Duodenal mucosa (tissue), 2 donors: ENCODE data around the gene DVL1.

Experiments
- H3K27ac ChIP-seq: one replicate; pipeline ENCODE4 v1.7.0; 2013; ENCODE audit warnings: low read depth, low read length
- H3K27me3 ChIP-seq, 2 donors: one replicate each; pipeline ENCODE4 v1.7.0; 2013; ENCODE audit warnings: low read length in 2 of 2, control low read depth in 1 of 2; ENCODE audit not compliant: insufficient read depth in 2 of 2, control insufficient read depth in 1 of 2
- H3K36me3 ChIP-seq, 2 donors: one replicate each; pipeline ENCODE4 v1.7.0; 2013; ENCODE audit warnings: low read length in 2 of 2, control low read depth in 1 of 2; ENCODE audit not compliant: insufficient read depth in 2 of 2, control insufficient read depth in 1 of 2
- H3K4me1 ChIP-seq, 2 donors: one replicate each; pipeline ENCODE4 v1.7.0; 2013; ENCODE audit warnings: low read length in 2 of 2, control low read depth in 1 of 2; ENCODE audit not compliant: insufficient read depth in 2 of 2, control insufficient read depth in 1 of 2
- H3K4me3 ChIP-seq, 2 donors: one replicate each; pipeline ENCODE4 v1.7.0; 2013; ENCODE audit warnings: low read length in 2 of 2, low read depth in 1 of 2
- H3K9ac ChIP-seq, 2 donors: one replicate each; pipeline ENCODE4 v1.7.0; 2013; ENCODE audit warnings: low read length in 2 of 2, low read depth in 1 of 2
- H3K9me3 ChIP-seq, 2 donors: one replicate each; pipeline ENCODE4 v1.7.0; 2013; ENCODE audit warnings: low read length in 2 of 2, control low read depth in 1 of 2; ENCODE audit not compliant: control insufficient read depth in 1 of 2

The DVL1 gene

DNA sequence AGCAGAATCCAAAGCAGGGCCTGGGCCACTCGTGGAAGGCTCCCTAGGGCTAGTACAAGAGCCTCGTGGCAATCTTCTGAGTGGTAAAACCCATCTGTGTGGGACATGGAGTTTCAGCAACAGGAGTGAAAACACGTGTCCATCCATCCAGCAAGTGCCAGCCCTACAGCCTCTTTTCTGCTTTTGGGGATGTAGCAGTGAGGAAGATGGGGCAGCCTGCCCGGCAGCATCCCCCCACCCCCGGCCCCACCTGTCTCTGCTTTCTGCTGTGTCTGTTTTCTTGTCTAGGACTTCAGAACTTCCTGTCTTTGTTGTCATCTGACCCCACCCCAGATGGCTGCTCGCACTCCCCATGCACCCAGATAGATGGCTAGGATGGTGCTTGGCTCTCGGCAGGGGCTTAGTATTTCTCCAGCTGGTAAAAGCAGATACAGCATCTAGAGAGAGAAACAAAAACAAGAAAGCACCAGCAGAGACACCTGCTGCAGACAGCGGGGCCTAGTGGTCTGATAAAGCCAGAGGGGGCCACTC is 23.1 kb downstream of the DVL1 start:
- Histone ChIP-seq H3K4me1 (peaks cover 18 to 37% of the 10 kb centered on the region in 2 donors), H3K27me3 (peaks cover 0 to 8% of the 10 kb centered on the region in 2 donors), H3K9ac (peak overlapping the region; percentile 80 to 95), H3K4me3 (peak overlapping the region; percentile 79 to 87), H3K36me3 (peaks cover 4 to 38% of the 10 kb centered on the region in 2 donors), H3K27ac (no peak overlapping the region), H3K9me3 (no peaks in the 10 kb centered on the region)

DNA sequence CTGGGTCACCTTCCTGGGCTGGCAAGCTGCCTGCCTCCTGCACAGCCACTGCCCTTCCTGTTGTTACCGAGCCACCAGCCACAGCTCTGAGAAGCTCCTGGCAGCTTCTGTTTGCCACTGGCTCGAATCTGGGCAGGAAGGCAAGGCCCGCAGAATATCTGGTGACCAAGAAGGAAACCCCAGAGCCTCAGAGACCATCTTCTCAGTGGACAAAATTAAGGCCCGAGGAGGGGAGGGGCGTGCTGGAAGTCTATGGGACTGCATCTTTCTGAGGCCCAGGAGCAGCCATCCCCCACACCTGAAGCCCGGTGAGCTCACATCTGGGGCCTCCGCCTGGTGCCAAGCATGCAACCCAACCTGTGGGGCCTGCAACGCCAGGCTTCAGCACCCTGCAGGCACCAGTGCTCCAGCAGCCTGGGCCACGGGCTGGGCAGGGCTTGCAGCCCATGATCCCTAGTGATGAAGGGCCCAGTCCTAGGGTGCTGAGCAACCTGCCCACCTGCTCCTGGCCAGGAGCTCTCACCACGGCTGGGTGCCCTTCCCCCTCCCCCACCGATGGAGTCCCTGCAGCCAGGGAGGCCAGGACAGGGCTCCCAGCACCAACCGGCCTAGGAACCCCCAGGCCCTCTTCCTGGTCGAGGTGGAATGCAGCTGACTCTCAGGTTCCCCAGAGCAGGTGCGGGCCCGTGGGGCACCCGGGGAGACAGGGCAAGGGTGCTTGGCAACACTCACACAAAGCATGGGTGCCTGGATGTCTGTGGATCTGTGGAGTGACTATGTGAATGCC is 23.7 kb downstream of the DVL1 start:
- Histone ChIP-seq H3K27me3 (peaks cover 0 to 1% of the 10 kb centered on the region in 2 donors), H3K27ac (peak overlapping the region; percentile 81), H3K4me3 (peak overlapping the region; percentile 79 to 87), H3K4me1 (peaks cover 18 to 36% of the 10 kb centered on the region in 2 donors), H3K36me3 (peaks cover 4 to 38% of the 10 kb centered on the region in 2 donors), H3K9ac (peak overlapping the region; percentile 80 to 95), H3K9me3 (no peaks in the 10 kb centered on the region)

DNA sequence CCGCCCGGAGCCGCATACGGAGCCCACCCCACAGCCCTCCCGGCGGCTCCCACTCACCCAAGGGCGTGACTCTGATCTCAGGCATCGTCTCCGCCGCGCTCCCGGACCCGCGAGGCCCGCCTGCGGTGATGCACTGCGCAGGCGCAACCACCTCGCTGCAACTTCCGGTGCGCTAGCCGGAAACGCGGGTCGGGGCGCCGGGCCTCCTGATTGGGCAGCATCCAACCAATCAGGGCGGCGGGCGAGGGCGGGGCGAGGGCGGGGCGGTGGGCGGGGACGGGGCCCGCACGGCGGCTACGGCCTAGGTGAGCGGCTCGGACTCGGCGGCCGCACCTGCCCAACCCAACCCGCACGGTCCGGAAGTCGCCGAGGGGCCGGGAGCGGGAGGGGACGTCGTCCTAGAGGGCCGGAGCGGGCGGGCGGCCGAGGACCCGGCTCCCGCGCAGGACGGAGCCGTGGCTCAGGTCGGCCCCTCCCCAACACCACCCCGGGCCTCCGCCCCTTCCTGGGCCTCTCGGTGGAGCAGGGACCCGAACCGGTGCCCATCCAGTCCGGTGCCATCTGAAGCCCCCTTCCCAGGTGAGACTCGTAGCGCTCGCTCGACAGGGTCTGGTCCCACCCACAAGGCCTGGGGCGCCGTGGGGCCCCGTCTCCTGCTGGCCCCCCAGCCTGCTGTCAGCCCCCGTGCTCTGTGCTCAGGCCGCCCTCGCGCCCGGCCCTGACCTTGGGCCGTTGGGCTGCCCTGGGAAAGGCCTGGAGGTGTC is 24.5 kb downstream of the DVL1 start, which contains the start of the genes CPTP and INTS11:
TSS of gene CPTP (plus strand) at position 279 of the 764 bp plus-strand sequence. CDS start 2,109 bp downstream, outside the sequence.
TSS of gene INTS11 (minus strand) at position 137 of the 764 bp plus-strand sequence. CDS start at position 85, 52 bp downstream.
- Histone ChIP-seq H3K9ac (peak within 1 kb of the TSS; percentile 80 to 95), H3K36me3 (peaks cover 8 to 40% of the 10 kb centered on the region in 2 donors), H3K27ac (peak within 1 kb of the TSS; percentile 81), H3K4me3 (peak within 1 kb of the TSS; percentile 79 to 87), H3K4me1 (peaks cover 18 to 31% of the 10 kb centered on the region in 2 donors), H3K27me3 (no peaks in the 10 kb centered on the region), H3K9me3 (no peaks in the 10 kb centered on the region)

DNA sequence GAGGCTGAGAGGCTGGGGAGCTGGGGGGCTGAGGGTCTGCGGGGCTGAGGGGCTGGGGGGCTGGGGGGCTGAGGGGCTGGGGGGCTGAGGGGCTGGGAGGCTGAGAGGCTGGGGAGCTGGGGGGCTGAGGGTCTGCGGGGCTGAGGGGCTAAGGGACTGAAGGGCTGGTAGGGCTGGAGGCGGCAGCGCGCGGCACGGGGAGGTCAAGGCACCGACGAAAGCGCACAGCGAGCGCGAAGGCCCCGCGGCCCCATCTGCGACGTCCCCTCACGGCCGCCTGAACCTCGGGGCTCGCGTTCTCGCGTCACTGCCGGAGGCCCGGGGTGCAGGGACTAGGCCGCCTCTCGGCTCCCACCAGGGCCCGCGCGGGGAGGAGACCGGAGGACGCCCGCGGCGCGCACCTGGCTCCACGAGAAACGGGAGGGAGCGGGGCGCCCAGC is 25.1 kb downstream of the DVL1 start:
- H3K9ac ChIP-seq = peak overlapping the region; percentile 54 to 74
- no peaks in the 10 kb centered on the region for H3K9me3 ChIP-seq

DNA sequence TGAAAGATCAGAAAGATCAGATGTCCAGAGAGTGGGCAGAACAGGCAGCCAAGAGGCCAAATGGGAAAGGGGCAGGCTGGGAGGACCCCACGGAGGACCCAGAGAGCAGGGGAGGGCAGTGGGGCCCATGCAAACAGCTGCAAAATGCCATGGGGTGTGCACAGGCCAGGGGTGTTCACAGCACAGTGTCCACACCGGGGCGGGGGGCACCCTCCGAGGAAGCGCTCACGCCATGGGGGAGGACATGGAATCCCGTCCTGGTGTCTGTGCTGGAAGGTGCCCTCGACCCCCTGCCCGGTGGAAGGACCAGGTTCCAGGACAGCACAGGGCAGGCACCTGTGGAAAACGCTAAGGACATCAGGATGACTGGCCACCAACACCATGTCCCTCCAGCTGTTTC is 26.3 kb downstream of the DVL1 start:
- Histone ChIP-seq H3K9me3 (no peaks in the 10 kb centered on the region), H3K4me3 (peak overlapping the region in 1 of 2 donors; percentile 28), H3K36me3 (peaks cover 8 to 35% of the 10 kb centered on the region in 2 donors), H3K27ac (no peak overlapping the region), H3K4me1 (peaks cover 18 to 29% of the 10 kb centered on the region in 2 donors), H3K27me3 (no peaks in the 10 kb centered on the region), H3K9ac (no peak overlapping the region)

More for the DNA sequence above, 25.1 kb downstream of the DVL1 start:
- Histone ChIP-seq H3K27me3 (no peaks in the 10 kb centered on the region), H3K27ac (peak overlapping the region; percentile 62), H3K4me1 (peaks cover 18 to 27% of the 10 kb centered on the region in 2 donors), H3K36me3 (peaks cover 8 to 37% of the 10 kb centered on the region in 2 donors), H3K4me3 (peak overlapping the region; percentile 79 to 86)

DNA sequence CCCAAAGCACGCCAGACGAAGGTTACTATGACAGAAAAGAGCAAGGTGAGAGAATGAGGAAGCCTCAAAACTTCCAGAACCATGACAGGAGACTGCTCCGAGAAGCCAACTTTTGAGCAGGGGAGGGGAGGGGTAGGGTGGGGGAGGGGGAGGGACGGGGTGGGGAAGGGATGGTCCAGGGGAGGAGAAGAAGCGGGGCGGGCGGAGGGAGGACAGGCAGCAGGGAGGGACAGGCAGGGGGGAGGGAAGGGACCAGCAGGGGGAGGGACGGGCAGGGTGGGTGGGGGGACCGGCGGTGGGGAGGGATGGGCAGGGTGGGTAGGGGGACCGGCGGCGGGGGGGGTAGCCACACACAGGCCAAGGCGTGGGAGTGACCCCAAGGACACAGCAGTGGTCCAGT is 26.8 kb downstream of the DVL1 start:
- no peak overlapping the region for H3K27ac ChIP-seq
- no peaks in the 10 kb centered on the region for H3K27me3 ChIP-seq
- H3K9ac ChIP-seq = no peak overlapping the region
- H3K9me3 ChIP-seq = no peaks in the 10 kb centered on the region
- peaks cover 18 to 29% of the 10 kb centered on the region in 2 donors for H3K4me1 ChIP-seq
- no peak overlapping the region for H3K4me3 ChIP-seq
- H3K36me3 ChIP-seq = peaks cover 11 to 30% of the 10 kb centered on the region in 2 donors

DNA sequence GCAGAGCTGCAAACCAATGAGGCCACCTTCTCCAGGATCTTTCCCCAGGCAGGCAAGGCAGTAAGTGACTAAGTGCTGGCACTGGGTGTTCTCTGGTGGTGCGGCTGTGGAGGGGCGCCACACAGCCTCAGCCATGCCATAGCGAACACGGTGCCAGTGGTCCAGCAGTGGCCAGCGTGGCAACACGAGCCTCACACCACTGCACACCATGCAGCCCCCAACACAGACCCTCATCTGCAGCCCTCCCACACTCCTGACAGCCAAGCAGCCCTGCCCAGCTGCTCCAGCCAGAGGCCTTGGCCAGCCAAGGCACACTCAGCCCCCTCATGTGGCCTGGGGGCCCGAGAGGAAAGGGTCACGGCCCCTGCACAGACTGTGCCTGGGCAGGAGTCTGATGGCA is 27.7 kb downstream of the DVL1 start:
- H3K4me1 ChIP-seq = peaks cover 17 to 28% of the 10 kb centered on the region in 2 donors

DNA sequence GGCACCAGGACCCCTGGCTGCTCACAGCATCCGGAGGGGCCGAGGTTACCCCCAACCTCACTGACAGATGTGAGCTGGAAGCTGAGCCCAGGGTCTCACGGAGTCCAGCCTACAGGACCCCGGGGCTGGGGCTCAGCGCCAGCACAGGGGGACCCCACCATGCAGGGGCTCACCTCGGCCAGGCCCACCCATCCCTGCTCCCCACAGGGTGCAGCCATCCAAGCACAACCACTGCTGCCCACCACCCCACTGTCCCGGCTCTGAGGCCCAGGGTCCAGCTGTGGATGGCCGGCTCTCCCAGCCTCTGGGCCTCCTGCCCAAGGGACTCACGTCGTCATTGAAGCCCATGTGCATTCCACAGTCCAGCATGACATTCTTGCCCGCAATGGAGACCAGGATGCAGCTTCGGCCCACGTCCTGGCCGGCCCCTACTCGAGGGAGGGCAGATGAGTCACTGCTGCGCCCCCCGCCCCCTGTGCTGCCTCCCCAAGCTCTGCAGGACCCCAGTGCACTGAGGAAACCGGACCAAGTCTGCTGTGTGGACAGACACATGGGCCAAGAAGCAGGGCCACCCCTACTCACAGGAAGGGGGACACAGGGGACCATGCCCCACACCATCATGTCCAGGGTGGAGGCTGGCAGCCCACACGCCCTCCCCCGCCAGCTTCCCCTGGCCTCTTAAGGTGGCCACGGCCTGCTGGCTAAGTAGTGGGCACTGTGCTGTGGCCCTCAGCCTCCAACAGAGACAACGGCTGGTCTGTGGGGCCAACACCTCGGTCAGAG is 28.4 kb downstream of the DVL1 start:
- Histone ChIP-seq H3K9me3 (no peaks in the 10 kb centered on the region), H3K27ac (no peak overlapping the region), H3K27me3 (no peaks in the 10 kb centered on the region), H3K36me3 (peaks cover 10 to 25% of the 10 kb centered on the region in 2 donors), H3K4me1 (peaks cover 11 to 21% of the 10 kb centered on the region in 2 donors), H3K9ac (no peak overlapping the region), H3K4me3 (no peak overlapping the region)

More for the DNA sequence above, 27.7 kb downstream of the DVL1 start:
- Histone ChIP-seq H3K36me3 (peaks cover 11 to 24% of the 10 kb centered on the region in 2 donors), H3K4me3 (no peak overlapping the region), H3K27ac (no peak overlapping the region), H3K9ac (no peak overlapping the region), H3K27me3 (no peaks in the 10 kb centered on the region), H3K9me3 (no peaks in the 10 kb centered on the region)

DNA sequence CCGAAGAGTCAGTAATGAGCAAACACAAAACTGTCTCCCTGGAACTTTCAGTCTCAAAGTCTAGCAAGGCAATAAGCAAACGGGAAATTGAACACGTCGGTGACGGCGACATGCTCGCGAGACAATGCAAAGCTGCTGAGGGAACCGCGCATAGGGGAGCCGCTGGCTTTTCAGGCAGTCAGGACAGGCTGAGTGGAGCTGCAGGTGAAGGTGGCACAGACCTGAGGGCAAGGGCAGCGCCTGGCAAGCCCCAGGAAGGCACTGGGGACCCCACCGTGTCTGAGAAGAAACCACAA is 29.6 kb downstream of the DVL1 start:
- H3K27me3 ChIP-seq = no peaks in the 10 kb centered on the region
- H3K27ac ChIP-seq = no peak overlapping the region
- peaks cover 5 to 12% of the 10 kb centered on the region in 2 donors for H3K4me1 ChIP-seq
- no peak overlapping the region for H3K4me3 ChIP-seq
- H3K36me3 ChIP-seq = peaks cover 18 to 32% of the 10 kb centered on the region in 2 donors
- H3K9me3 ChIP-seq = no peaks in the 10 kb centered on the region
- H3K9ac ChIP-seq = no peak overlapping the region
